CD14-positive monocyte (primary cell): Measurements from ENCODE around the gene QDPR. TPM values are rescaled to one million over a fixed set of nuclear protein-coding genes. Genes with fewer than 3 reads are reported as not detected.

Experiments
- DNase-seq, 3 donors: peaks; one replicate each; pipeline ENCODE4 v3.0.0-alpha.2; 2011 to 2022
- H2AFZ ChIP-seq: 2 replicates; pipeline ENCODE4 v1.6.0; 2012; ENCODE audit warnings: mild to moderate bottlenecking, low read depth, low read length, inconsistent platforms; ENCODE audit not compliant: insufficient read depth, poor library complexity, severe bottlenecking
- H3K27ac ChIP-seq, 2 donors: 1 replicate in 1 of 2; 2 replicates in 1 of 2; pipeline ENCODE4 v1.5.1; 2012 to 2013; ENCODE audit warnings: low read length in 2 of 2, control low read depth in 1 of 2, inconsistent platforms in 1 of 2, low read depth in 1 of 2, mild to moderate bottlenecking in 1 of 2
- H3K27me3 ChIP-seq, 2 donors: one replicate each; pipeline versions ENCODE4 v1.6.0 to v1.6.1; 2011 to 2013; ENCODE audit warnings: low read length in 2 of 2; ENCODE audit not compliant: control insufficient read depth in 2 of 2, insufficient read depth in 2 of 2
- H3K36me3 ChIP-seq, 2 donors: replicated peaks in 1 of 2; 1 replicate in 1 of 2; 2 replicates in 1 of 2; pipeline versions ENCODE4 v1.5.1 to v1.6.1; 2012 to 2013; ENCODE audit warnings: low read length in 2 of 2, control low read depth in 1 of 2, inconsistent platforms in 1 of 2, mild to moderate bottlenecking in 1 of 2; ENCODE audit not compliant: insufficient read depth in 2 of 2, control insufficient read depth in 1 of 2
- H3K4me1 ChIP-seq, 2 donors: 1 replicate in 1 of 2; 2 replicates in 1 of 2; pipeline versions ENCODE4 v1.5.1 to v1.6.1; 2012 to 2013; ENCODE audit warnings: low read length in 2 of 2, control low read depth in 1 of 2, inconsistent platforms in 1 of 2, mild to moderate bottlenecking in 1 of 2, moderate library complexity in 1 of 2; ENCODE audit not compliant: insufficient read depth in 2 of 2, control insufficient read depth in 1 of 2
- H3K4me2 ChIP-seq: replicated peaks from 2 replicates; pipeline ENCODE3; 2012; ENCODE audit warnings: low read length, moderate library complexity, mild to moderate bottlenecking; ENCODE audit not compliant: poor library complexity, severe bottlenecking; ENCODE audit errors: extremely low read depth
- H3K4me3 ChIP-seq, 3 experiments: fragments of 200-600 bp in 1 of 3; sonication (generic) in 1 of 3; replicated peaks in 1 of 3; 1 replicate in 2 of 3; 2 replicates in 1 of 3; pipeline ENCODE4 v1.5.1; 2011 to 2013; ENCODE audit warnings: low read length in 3 of 3, mild to moderate bottlenecking in 3 of 3, control low read depth in 2 of 3, low read depth in 2 of 3, inconsistent platforms in 1 of 3, moderate library complexity in 1 of 3
- H3K79me2 ChIP-seq: 2 replicates; pipeline ENCODE4 v1.6.0; 2012; ENCODE audit warnings: mild to moderate bottlenecking, control low read depth, inconsistent platforms, low read length, moderate library complexity; ENCODE audit not compliant: insufficient read depth
- H3K9ac ChIP-seq: 2 replicates; pipeline ENCODE4 v1.6.0; 2017; ENCODE audit warnings: low read length, mild to moderate bottlenecking; ENCODE audit not compliant: insufficient read depth, poor library complexity, severe bottlenecking
- H3K9me3 ChIP-seq, 2 donors: replicated peaks in 1 of 2; 1 replicate in 1 of 2; 2 replicates in 1 of 2; pipeline versions ENCODE4 v1.5.1 to v1.6.1; 2012 to 2013; ENCODE audit warnings: low read length in 2 of 2, control low read depth in 1 of 2; ENCODE audit not compliant: control insufficient read depth in 1 of 2, insufficient read depth in 1 of 2
- H4K20me1 ChIP-seq: 2 replicates; pipeline ENCODE4 v1.6.0; 2012; ENCODE audit warnings: mild to moderate bottlenecking, low read length, control low read depth, moderate library complexity; ENCODE audit not compliant: insufficient read depth
- H3K27ac Mint-ChIP-seq, 7 donors: one replicate each; pipeline ENCODE4 v1.8.0; 2020; ENCODE audit warnings: mild to moderate bottlenecking in 7 of 7, mixed read lengths in 7 of 7, moderate library complexity in 6 of 7, inconsistent platforms in 2 of 7
- H3K27me3 Mint-ChIP-seq, 3 donors: one replicate each; pipeline ENCODE4 v1.8.0; 2021 to 2022; ENCODE audit warnings: low read depth in 3 of 3, mild to moderate bottlenecking in 3 of 3, mixed read lengths in 3 of 3, moderate library complexity in 3 of 3, inconsistent platforms in 1 of 3
- H3K36me3 Mint-ChIP-seq, 2 donors: one replicate each; pipeline ENCODE4 v1.8.0; 2020; ENCODE audit warnings: mixed read lengths in 2 of 2, inconsistent platforms in 1 of 2, mild to moderate bottlenecking in 1 of 2
- H3K4me1 Mint-ChIP-seq: one replicate; pipeline ENCODE4 v1.8.0; 2020; ENCODE audit warnings: mild to moderate bottlenecking, mixed read lengths
- H3K4me3 Mint-ChIP-seq, 2 donors: one replicate each; pipeline ENCODE4 v1.8.0; 2020; ENCODE audit warnings: mild to moderate bottlenecking in 2 of 2, mixed read lengths in 2 of 2, moderate library complexity in 1 of 2
- H3K9me3 Mint-ChIP-seq, 7 donors: one replicate each; pipeline ENCODE4 v1.8.0; 2020 to 2022; ENCODE audit warnings: mixed read lengths in 7 of 7, mild to moderate bottlenecking in 6 of 7, moderate library complexity in 6 of 7, inconsistent platforms in 2 of 7
- CTCF ChIP-seq: fragments of 200-600 bp; IDR thresholded peaks from one replicate; pipeline ENCODE4 v1.8.0; 2022; ENCODE audit warnings: antibody characterized with exemption, mild to moderate bottlenecking
- WGBS: methylation state at CpG from one replicate; pipeline ENCODE4 v1.1.5; 2013; ENCODE audit warnings: missing lambda C conversion rate; ENCODE audit not compliant: insufficient coverage; 5-methylcytosine and 5-hydroxymethylcytosine counted together
- intact Hi-C, 2 donors: fragments of 100-400 bp; cut with micrococcal nuclease; formaldehyde crosslinking; loops; one replicate each; pipeline versions ENCODE4 v1.15.0 to v1.15.1; 2023
- polyA plus RNA-seq, 3 donors: library from polyadenylated mRNA; depleted of rRNA in 1 of 3; unstranded in 2 of 3; stranded (reverse) in 1 of 3; fragments of 300-500 nt in 2 of 3; fragments of >200 nt in 1 of 3; fragmentation: Illumina TruSeq in 2 of 3; gene quantifications; 1 replicate in 2 of 3; 2 replicates in 1 of 3; pipeline ENCODE4 v1.2.3, GENCODE V29; 2012 to 2021

QDPR gene
- polyA plus RNA-seq, 3 donors, result 15.8 to 31.7 (median 27.7) TPM

DNA sequence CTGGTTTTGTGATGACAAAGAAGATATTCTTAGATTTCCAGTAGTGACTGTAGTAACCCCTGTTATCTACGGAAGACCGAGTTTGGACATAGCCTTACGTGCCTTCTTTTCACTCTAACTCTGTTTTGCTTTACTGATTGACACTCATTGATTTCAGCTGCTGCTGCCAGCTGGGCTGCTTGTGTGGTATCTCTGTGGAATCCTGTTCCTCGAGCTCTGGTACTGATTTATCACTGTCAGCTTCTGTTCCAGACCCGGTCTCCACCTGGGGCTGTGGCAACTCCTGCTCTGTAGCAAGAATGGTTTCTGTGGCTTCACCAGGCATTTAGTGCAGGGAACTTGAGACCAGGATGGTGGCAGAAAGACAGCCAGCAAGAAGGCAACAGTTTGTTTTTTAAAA lies 40.5 kb upstream of the QDPR start:
- no peak for TF ChIP-seq CTCF
- H3K4me3 ChIP-seq, result no peak overlapping the region
- WGBS, result 72% methylated on average over 4 of the region's 5 CpGs
- no peaks in the 10 kb centered on the region for H3K36me3 ChIP-seq
- Mint-ChIP-seq H3K4me3 (no peak overlapping the region), H3K36me3 (no peaks in the 10 kb centered on the region), H3K27me3 (peaks cover 2 to 23% (median 15%) of the 10 kb centered on the region in 3 donors), H3K9me3 (no peaks in the 10 kb centered on the region), H3K27ac (no peak overlapping the region), H3K4me1 (peaks cover 3% of the 10 kb centered on the region)
- H2AFZ ChIP-seq, result no peak overlapping the region
- H4K20me1 ChIP-seq, result no peaks in the 10 kb centered on the region
- no peak for DNase-seq
- no peak overlapping the region for H3K4me2 ChIP-seq
- no peak overlapping the region for H3K27ac ChIP-seq
- H3K4me1 ChIP-seq, result no peaks in the 10 kb centered on the region
- H3K9ac ChIP-seq, result no peak overlapping the region
- intact Hi-C loops, result no loop called here
- H3K9me3 ChIP-seq, result no peaks in the 10 kb centered on the region
- H3K27me3 ChIP-seq, result no peaks in the 10 kb centered on the region
- no peaks in the 10 kb centered on the region for H3K79me2 ChIP-seq

- peaks cover 0 to 23% (median 15%) of the 10 kb centered on the region in 3 donors for H3K27me3 Mint-ChIP-seq
- no peak for TF ChIP-seq CTCF
- H3K36me3 Mint-ChIP-seq, result no peaks in the 10 kb centered on the region
- Histone ChIP-seq H3K4me3 (no peak overlapping the region), H3K9me3 (no peaks in the 10 kb centered on the region), H3K36me3 (no peaks in the 10 kb centered on the region), H4K20me1 (no peaks in the 10 kb centered on the region), H2AFZ (no peak overlapping the region), H3K79me2 (no peaks in the 10 kb centered on the region), H3K4me2 (no peak overlapping the region), H3K9ac (no peak overlapping the region), H3K27me3 (no peaks in the 10 kb centered on the region), H3K27ac (no peak overlapping the region), H3K4me1 (no peaks in the 10 kb centered on the region)
- intact Hi-C loops, result no loop called here
- peaks cover 3% of the 10 kb centered on the region for H3K4me1 Mint-ChIP-seq
- 82% methylated on average over 3 of the region's 3 CpGs for WGBS
- no peak for DNase-seq
- no peak overlapping the region for H3K27ac Mint-ChIP-seq
- H3K9me3 Mint-ChIP-seq, result no peaks in the 10 kb centered on the region
- H3K4me3 Mint-ChIP-seq, result peak overlapping the region in 1 of 2 donors; percentile 56
These were observed 38.7 kb upstream of the QDPR start for GRCh38 chr4:17550549-17550948.
